ENCODE data around the gene SLC25A13. TPM values are rescaled to one million over a fixed set of nuclear protein-coding genes. Genes with fewer than 3 reads are reported as not detected.
"Not testable (repeated sequence)": the region's sequence is repeated elsewhere in the genome, so short reads cannot be mapped to it uniquely, and the experiment has no call there.

The SLC25A13 gene, protein sequence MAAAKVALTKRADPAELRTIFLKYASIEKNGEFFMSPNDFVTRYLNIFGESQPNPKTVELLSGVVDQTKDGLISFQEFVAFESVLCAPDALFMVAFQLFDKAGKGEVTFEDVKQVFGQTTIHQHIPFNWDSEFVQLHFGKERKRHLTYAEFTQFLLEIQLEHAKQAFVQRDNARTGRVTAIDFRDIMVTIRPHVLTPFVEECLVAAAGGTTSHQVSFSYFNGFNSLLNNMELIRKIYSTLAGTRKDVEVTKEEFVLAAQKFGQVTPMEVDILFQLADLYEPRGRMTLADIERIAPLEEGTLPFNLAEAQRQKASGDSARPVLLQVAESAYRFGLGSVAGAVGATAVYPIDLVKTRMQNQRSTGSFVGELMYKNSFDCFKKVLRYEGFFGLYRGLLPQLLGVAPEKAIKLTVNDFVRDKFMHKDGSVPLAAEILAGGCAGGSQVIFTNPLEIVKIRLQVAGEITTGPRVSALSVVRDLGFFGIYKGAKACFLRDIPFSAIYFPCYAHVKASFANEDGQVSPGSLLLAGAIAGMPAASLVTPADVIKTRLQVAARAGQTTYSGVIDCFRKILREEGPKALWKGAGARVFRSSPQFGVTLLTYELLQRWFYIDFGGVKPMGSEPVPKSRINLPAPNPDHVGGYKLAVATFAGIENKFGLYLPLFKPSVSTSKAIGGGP
- 10 to 100 TPM; 33.1 to 39.0 (median 33.2) TPM for total RNA-seq

- DNase-seq (ENCODE audit: low spot score in 2 of 2), result peak; percentile 75 to 85
- intact Hi-C loops (cut with DNase I; ENCODE audit: low total_unique reads), result no loop called here
- Histone ChIP-seq H3K27ac (peak within 1 kb of the TSS; percentile 96), H3K4me3 (peak within 1 kb of the TSS; percentile 83 to 94 (median 92)), H3K27me3 (no peaks in the 10 kb centered on the region), H3K9me3 (no peaks in the 10 kb centered on the region), H3K4me1 (peaks cover 0 to 6% of the 10 kb centered on the region in 2 donors), H3K36me3 (no peaks in the 10 kb centered on the region)
- peak; percentile 35 to 67 (median 64) for TF ChIP-seq POLR2AphosphoS5 (IDR thresholded peaks at IDR 0.05)
- TF ChIP-seq, protein P1, sequence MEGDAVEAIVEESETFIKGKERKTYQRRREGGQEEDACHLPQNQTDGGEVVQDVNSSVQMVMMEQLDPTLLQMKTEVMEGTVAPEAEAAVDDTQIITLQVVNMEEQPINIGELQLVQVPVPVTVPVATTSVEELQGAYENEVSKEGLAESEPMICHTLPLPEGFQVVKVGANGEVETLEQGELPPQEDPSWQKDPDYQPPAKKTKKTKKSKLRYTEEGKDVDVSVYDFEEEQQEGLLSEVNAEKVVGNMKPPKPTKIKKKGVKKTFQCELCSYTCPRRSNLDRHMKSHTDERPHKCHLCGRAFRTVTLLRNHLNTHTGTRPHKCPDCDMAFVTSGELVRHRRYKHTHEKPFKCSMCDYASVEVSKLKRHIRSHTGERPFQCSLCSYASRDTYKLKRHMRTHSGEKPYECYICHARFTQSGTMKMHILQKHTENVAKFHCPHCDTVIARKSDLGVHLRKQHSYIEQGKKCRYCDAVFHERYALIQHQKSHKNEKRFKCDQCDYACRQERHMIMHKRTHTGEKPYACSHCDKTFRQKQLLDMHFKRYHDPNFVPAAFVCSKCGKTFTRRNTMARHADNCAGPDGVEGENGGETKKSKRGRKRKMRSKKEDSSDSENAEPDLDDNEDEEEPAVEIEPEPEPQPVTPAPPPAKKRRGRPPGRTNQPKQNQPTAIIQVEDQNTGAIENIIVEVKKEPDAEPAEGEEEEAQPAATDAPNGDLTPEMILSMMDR (IDR thresholded peaks at IDR 0.05), result no peak
- TF ChIP-seq POLR2A (IDR thresholded peaks at IDR 0.05), result no peak
Measured at GRCh38 chr7:96321658-96322372, at the start of gene SLC25A13. TSS of gene SLC25A13 (minus strand) at chr7:96322098. CDS start at chr7:96321956, 142 bp downstream.

- H3K27ac ChIP-seq; H3K9me3 ChIP-seq; H3K4me3 ChIP-seq; H3K4me1 ChIP-seq; DNase-seq (ENCODE audit: low spot score in 2 of 2); H3K36me3 ChIP-seq; intact Hi-C loops (cut with DNase I; ENCODE audit: low total_unique reads); H3K27me3 ChIP-seq: not testable (repeated sequence)
Measured at GRCh38 chr7:96365916-96366315, 44.0 kb upstream of the SLC25A13 start.

GRCh38 chr7:96361116-96361857, 39.4 kb upstream of the SLC25A13 start:
- H3K9me3 ChIP-seq, result no peaks in the 10 kb centered on the region
- no peak overlapping the region for H3K27ac ChIP-seq
- H3K27me3 ChIP-seq, result no peaks in the 10 kb centered on the region
- no peak for DNase-seq (ENCODE audit: low spot score in 2 of 2)
- no peaks in the 10 kb centered on the region for H3K36me3 ChIP-seq
- H3K4me1 ChIP-seq, result no peaks in the 10 kb centered on the region
- no peak overlapping the region for H3K4me3 ChIP-seq
- intact Hi-C loops (cut with DNase I; ENCODE audit: low total_unique reads), result no loop called here
- TF ChIP-seq POLR2A (IDR thresholded peaks at IDR 0.05) (no peak), POLR2AphosphoS5 (IDR thresholded peaks at IDR 0.05) (no peak)
- TF ChIP-seq, protein P1 (IDR thresholded peaks at IDR 0.05), result no peak

DNA sequence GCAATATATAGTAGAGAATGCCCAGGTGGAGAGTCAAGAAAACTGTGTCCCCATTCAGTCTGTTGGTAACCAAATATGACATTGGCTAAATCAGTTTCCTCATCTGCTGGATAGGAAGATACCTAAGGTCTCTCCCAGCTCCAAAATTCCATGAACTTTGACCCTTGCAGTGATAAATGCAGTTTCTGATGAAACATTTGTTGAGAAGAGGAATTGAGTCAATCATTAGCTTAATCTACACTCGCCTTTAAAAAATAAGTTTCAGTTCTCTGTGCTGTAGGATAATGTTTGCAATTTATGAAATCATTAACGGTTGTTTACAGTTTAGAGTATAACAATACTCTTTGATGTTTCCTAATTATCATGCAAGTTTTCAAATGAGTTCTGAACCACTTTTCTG, 38.0 kb upstream of the SLC25A13 start:
- TF ChIP-seq POLR2AphosphoS5 (IDR thresholded peaks at IDR 0.05), result no peak
- TF ChIP-seq, protein P1 (IDR thresholded peaks at IDR 0.05), result no peak
- no peak for TF ChIP-seq POLR2A (IDR thresholded peaks at IDR 0.05)
- no peak for DNase-seq (ENCODE audit: low spot score in 2 of 2)
- intact Hi-C loops (cut with DNase I; ENCODE audit: low total_unique reads), result no loop called here
- no peaks in the 10 kb centered on the region for H3K4me1 ChIP-seq
- no peak overlapping the region for H3K4me3 ChIP-seq
- no peak overlapping the region for H3K27ac ChIP-seq
- H3K36me3 ChIP-seq, result no peaks in the 10 kb centered on the region
- no peaks in the 10 kb centered on the region for H3K27me3 ChIP-seq
- H3K9me3 ChIP-seq, result no peaks in the 10 kb centered on the region

- H3K36me3 ChIP-seq; H3K27ac ChIP-seq; DNase-seq (ENCODE audit: low spot score in 2 of 2); H3K4me3 ChIP-seq; H3K4me1 ChIP-seq; H3K27me3 ChIP-seq; H3K9me3 ChIP-seq; intact Hi-C loops (cut with DNase I; ENCODE audit: low total_unique reads): not testable (repeated sequence)
Measured at GRCh38 chr7:96358236-96358971, 36.5 kb upstream of the SLC25A13 start.

All from breast epithelium (tissue), 4 donors.